Mononuclear cell (primary cell): ENCODE measurements around the gene UBE2S. TPM values are rescaled to one million over a fixed set of nuclear protein-coding genes. Genes with fewer than 3 reads are reported as not detected.
"Not testable (repeated sequence)": the region's sequence is repeated elsewhere in the genome, so short reads cannot be mapped to it uniquely, and the experiment has no call there.

ENCODE experiments used
- H3K27me3 ChIP-seq: 2 replicates; pipeline ENCODE4 v1.6.0; 2011; ENCODE audit warnings: low read length, control low read depth; ENCODE audit not compliant: insufficient read depth
- H3K4me1 ChIP-seq: 2 replicates; pipeline ENCODE4 v1.5.1; 2011; ENCODE audit warnings: mild to moderate bottlenecking, low read length, control low read depth; ENCODE audit not compliant: insufficient read depth
- H3K4me3 ChIP-seq: 2 replicates; pipeline ENCODE4 v1.5.1; 2011; ENCODE audit warnings: mild to moderate bottlenecking, low read length, moderate library complexity
- H3K9me3 ChIP-seq: 2 replicates; pipeline ENCODE4 v1.5.1; 2011; ENCODE audit warnings: low read depth, mild to moderate bottlenecking, control low read depth, low read length
- total RNA-seq: library from RNA; depleted of rRNA; stranded (reverse); fragments of >200 nt; gene quantifications from one replicate; pipeline ENCODE4 v1.2.3, GENCODE V29; 2012

Gene UBE2S
- total RNA-seq, 1 donor = 20.7 TPM

DNA sequence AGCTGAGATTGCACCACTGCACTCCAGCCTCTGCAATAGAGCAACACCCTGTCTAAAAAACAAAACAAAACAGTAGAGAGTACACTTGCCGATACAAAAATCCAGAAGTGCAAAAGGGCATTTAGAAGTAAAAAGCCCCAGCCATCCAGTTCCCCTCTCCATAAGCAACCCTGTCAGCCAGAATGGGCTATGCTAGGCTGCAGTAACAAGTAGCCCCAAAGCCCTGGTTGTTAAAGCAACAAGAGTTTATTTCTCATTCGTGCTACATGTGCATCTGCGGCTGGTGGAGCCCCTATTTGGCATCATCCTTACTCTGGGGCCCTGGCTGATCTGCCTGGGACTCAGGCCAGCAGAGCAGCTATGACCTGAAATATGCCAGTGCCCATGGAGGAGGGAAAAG lies 16.9 kb upstream of the UBE2S start:
- H3K4me3 ChIP-seq = no peak overlapping the region

DNA sequence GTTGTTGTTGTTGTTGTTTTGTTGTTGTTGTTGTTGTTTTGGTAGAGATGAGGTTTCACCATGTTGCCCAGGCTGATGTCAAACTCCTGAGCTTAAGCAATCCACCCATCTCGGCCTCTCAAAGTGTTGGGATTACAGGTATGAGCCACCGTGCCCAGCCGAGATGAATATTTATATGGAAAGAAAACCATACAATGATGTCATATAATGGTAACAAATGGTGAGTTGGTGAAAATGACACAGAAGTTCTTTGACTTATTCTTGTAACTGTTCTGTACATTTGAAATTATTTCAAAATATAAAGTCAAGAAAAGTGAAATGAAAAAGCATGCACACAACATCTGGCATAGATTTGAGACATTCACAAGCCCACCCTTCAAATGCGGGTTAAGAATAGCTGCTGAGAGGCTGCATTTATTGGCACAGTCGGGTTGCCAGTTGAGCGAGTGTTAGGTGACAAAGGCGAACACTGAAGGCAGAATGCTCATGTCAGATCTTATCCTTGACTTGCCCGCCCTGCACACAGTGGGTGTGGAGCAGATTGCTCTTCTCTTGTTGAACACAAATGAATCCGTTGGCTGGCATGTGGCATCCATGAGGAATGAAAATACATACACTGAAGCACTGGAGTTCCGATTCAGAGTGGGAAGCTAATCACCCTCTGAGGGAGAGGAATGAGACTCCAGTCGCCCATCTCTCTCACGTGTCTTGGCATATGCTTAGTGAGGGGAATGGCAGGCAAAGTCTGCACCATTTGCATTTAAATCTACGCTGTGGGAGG lies 15.8 kb upstream of the UBE2S start:
- H3K4me3 ChIP-seq = no peak overlapping the region
- no peaks in the 10 kb centered on the region for H3K9me3 ChIP-seq
- H3K4me1 ChIP-seq = peaks cover 12% of the 10 kb centered on the region
- H3K27me3 ChIP-seq = no peaks in the 10 kb centered on the region

More for the DNA sequence above, 16.9 kb upstream of the UBE2S start:
- H3K4me1 ChIP-seq = peaks cover 12% of the 10 kb centered on the region
- no peaks in the 10 kb centered on the region for H3K9me3 ChIP-seq
- no peaks in the 10 kb centered on the region for H3K27me3 ChIP-seq

DNA sequence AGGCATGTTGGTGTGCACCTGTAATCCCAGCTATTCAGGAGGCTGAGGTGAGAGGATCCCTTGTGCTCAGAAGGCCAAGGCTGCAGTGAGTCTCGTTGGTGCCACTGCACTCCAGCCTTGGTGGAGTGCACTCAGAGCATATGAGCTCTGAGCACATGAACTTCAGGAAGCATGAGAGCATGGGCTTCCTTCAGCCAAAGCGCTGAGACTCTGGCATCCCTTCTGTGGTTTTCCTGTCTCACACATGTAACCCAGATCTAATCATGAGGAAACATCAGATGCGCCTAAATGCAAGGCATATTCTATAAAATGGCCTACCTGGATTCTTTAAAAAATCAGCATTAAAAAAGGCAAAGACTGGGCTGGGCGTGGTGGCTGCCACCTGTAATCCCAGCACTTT lies 13.7 kb upstream of the UBE2S start:
- H3K4me1 ChIP-seq = peaks cover 17% of the 10 kb centered on the region
- H3K9me3 ChIP-seq, H3K27me3 ChIP-seq, H3K4me3 ChIP-seq: not testable (repeated sequence)

DNA sequence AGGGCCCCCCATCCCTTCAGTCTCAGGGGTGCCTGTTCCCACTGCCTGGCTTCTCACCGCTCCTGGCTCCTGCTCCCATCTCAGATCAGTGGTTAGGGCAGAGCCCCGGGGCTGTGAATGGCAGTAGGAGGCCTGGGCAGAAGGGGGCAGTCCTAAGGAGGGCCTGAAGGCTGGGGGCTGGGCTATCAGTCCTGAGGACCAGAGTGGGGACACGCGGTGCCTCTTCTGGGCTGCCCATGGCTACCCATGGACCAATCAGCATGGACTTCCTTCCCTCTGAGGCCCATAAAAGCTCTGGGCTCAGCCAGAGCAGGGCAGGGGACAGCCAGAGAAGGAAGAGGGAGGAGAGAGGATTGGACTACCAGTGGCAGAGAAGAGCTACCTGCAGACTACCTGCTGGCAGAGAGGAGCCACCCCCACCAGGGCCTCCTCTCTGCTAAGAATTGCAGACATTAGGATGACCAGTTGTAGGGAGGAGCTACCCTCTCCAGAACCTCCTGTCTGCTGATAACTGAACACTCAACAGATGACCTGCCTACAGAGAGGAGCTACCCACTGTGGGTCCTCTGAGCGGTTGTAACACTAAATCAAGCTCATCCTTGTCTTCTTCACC lies 12.1 kb upstream of the UBE2S start:
- H3K4me1 ChIP-seq = peaks cover 17% of the 10 kb centered on the region
- no peak overlapping the region for H3K4me3 ChIP-seq
- no peaks in the 10 kb centered on the region for H3K9me3 ChIP-seq
- no peaks in the 10 kb centered on the region for H3K27me3 ChIP-seq

DNA sequence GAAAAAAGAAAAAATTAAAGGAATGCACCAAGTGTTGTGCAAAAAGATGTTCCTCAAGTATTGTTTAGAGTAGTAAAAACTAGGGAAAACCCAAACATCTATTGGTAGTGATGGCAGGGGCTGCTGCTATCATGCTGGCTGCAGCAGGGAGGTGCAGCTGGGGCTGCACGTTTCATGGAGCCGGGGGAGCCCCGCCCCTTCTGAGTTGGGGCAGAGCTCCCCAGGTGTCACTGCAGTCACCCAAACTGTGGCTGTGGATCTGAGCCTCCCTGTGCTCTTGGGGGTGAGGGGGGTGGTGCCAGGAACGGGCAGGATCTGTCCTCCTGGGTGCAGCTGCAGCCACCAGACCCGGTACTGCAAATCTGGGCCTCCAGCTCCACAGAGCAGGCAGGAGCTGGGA lies 11.5 kb upstream of the UBE2S start:
- H3K4me3 ChIP-seq = no peak overlapping the region
- H3K9me3 ChIP-seq = no peaks in the 10 kb centered on the region
- no peaks in the 10 kb centered on the region for H3K27me3 ChIP-seq
- peaks cover 17% of the 10 kb centered on the region for H3K4me1 ChIP-seq

DNA sequence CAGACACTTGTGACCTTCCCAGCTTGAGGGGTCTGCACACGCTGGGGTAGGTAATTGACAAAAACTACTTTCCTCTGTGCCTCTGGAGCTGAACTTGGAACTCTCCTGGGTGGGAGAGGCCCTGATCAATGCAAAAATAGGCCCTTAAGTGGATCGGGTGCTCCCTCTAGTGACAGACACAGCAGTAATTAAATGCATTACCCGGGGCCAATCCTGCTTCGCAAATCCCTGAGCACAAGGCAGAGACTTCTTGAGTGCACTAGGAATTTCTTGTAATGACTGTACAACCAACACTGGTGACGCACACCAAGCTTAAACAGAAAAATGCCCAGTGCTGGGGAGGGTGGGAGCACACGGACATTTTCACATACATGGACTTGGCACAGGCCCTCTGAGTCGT lies 10.6 kb upstream of the UBE2S start:
- no peaks in the 10 kb centered on the region for H3K27me3 ChIP-seq
- peaks cover 17% of the 10 kb centered on the region for H3K4me1 ChIP-seq
- H3K4me3 ChIP-seq = no peak overlapping the region
- H3K9me3 ChIP-seq = no peaks in the 10 kb centered on the region

DNA sequence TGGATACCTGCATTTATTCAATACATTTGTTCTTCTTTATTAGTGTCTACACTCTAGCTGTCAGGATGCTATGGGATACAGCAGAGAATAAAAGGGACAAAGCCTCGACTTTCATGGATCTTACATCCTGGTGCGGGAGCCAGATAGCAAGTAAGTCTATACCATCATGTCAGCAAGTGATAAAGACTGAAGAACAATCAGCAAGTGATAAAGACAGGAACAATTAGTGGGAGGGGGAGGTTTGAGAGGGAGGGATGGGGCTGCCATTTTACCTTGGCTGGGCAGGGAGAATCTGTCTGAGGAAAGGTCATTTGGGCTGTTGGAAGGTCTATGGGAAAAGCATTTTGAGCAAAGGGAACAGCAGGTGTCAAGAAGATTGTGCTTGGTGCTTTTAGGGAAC lies 2.6 kb upstream of the UBE2S start:
- no peaks in the 10 kb centered on the region for H3K27me3 ChIP-seq
- H3K4me1 ChIP-seq = peaks cover 25% of the 10 kb centered on the region
- H3K9me3 ChIP-seq = no peaks in the 10 kb centered on the region
- no peak overlapping the region for H3K4me3 ChIP-seq

DNA sequence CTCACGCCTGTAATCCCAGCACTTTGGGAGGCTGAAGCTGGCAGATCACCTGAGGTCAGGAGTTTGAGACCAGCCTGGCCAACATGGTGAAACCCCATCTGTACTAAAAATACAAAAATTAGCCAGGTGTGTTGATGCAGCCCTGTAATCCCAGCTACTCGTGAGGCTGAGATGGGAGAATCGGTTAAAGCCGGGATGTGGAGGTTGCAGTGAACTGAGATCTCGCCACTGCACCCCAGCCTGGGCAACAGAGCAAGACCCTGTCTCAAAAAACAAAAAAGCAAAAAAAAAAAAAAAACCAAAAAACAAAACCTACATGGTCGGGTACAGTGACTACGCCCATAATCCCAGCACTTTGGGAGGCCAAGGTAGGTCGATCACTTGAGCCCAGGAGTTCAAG lies 1.6 kb upstream of the UBE2S start:
- H3K4me3 ChIP-seq, H3K27me3 ChIP-seq, H3K9me3 ChIP-seq: not testable (repeated sequence)
- peaks cover 25% of the 10 kb centered on the region for H3K4me1 ChIP-seq

DNA sequence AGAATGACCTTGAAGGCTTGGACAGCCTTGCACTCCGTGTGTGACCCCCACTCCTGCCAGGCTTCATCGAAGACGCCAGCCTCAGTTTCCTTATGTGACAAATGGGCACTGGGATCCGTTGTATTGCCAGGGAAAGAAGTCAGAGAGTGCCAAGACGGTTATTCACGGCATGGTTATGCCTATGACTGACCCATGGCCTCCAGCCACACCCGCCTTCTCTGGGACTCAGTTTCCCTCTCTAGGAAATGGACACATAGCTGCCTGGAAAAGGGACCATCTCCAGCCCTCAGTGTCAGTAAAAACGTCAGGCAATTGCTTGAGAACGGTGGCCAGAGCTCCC lies 915 bp upstream of the UBE2S start:
- Histone ChIP-seq H3K4me3 (peak overlapping the region; percentile 79), H3K4me1 (peaks cover 25% of the 10 kb centered on the region), H3K9me3 (no peaks in the 10 kb centered on the region), H3K27me3 (no peaks in the 10 kb centered on the region)

DNA sequence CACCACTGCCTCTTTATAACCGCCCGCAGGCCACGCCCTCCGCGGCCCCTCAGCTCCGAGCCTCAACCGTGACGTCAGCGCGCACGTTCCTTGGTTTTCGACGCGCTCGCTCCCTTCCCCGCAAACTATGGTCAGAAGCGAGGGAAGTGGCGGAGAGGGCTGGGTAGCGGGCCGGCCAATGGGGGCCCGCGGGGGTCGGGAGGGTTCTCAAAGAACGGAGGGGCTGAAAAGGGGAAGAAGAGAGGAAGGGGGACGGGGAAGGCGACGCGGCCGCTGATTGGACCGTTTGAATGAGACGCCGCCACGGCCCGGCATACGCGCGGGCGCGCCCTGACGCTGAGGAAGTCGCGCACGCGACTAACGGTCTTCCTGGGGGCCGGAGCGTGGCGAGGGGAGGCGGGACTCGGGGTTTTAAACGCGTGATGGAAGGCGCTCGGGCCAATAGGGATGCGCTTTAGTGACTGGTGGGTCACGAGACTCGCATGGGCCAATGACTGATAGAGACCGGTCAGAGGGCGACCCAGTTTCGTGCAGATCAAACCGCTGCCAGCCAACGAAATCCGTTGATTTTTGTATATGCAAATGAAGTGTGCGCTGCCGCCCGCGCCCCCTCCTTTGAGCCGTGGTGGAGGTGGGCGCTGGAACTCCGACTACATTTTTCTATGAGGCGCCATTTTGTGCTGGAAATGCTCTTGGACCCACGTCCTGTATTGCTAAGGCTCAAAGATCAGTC lies 378 bp upstream of the UBE2S start:
- H3K27me3 ChIP-seq = no peaks in the 10 kb centered on the region
- peaks cover 25% of the 10 kb centered on the region for H3K4me1 ChIP-seq
- no peaks in the 10 kb centered on the region for H3K9me3 ChIP-seq
- peak overlapping the region; percentile 79 for H3K4me3 ChIP-seq

DNA sequence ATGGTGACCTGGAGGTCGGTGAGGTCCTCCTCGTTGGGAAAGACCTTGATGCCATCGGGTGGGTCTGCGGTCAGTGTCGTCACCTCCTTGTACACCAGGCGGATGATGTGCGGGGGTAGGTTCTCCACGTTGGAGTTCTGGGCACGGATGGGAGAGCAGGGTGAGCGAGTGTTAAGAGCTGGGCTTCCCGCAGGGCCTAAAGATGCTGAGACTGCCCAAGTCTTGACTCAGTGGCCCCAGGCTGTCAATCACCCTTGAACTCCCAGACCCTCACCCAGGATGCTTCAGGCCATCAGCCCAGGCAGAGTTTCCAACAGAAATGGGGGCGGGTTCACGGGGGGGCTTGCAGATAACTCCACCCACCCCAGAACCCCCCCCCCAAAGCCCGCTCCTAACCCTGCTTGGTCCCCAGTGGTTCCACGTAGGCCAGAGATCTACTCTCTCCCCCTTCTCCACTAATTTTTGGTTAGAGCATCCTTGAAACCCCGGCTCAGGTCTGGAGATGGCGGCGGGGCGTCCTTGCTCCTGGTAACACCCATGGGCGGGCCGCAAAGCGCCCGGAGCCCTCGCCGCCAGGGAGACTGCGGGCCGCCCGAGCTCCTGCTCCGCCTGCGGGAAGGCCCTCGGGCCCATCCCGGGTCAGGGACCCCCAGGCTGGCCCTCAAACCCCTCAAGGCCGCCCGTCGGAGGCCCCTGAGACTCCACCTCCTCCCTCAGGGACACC lies 600 bp downstream of the UBE2S start:
- Histone ChIP-seq H3K4me1 (peaks cover 25% of the 10 kb centered on the region), H3K9me3 (no peaks in the 10 kb centered on the region), H3K4me3 (peak overlapping the region; percentile 79), H3K27me3 (no peaks in the 10 kb centered on the region)

DNA sequence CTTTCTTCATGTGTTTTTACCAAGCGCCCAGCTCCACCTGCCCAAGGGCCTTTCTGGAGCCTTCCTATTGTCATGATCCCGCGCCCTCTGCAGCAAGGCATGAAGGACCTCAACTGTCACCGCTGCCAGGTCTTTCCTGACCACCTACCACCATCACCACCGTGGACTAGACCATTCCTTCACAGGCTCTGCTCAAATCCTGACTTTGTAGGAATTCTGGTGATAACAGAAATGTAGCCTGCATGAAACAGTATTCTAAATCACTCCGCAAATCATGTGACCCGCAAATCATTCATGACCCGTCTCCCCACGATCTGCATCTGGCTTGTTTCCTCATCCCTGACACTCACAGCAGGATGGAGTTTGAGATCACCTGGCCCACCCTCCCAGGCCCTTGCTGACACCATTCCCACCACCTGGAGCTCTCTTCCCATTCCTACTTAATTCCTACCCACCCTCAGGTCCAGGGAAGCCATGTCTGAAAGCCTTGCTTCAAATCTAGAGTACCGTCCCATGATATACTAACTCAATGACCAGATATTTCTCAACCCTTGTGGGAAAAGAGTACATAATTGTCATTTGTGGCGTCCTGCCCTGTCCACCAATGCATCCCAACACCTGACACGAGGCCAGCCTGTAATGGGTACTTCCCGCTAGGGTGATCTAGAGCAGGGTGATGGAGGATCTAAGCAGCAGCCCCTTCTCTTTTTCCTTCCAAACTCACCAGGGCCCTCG lies 1.3 kb downstream of the UBE2S start:
- Histone ChIP-seq H3K9me3 (no peaks in the 10 kb centered on the region), H3K4me1 (peaks cover 25% of the 10 kb centered on the region), H3K4me3 (peak overlapping the region; percentile 79), H3K27me3 (no peaks in the 10 kb centered on the region)

DNA sequence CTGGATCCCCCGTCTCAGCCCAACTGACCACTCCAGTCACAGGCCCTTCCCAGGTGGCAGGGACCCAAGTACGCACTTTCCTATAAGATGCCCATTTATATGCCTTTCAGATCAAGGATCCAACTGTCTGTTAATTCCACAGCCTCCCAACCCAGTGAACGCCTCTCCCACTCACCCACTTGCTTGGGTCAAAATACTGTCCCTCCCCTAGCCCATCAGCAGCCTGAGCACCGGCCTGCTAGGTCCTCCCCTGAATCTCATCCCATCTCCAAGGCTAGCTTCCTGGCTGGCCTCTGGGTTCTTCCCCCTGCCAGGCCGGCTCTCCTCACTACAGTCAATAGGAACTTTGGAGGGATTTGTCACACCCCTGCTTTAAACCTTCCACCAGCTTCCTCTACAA lies 1.9 kb downstream of the UBE2S start:
- Histone ChIP-seq H3K4me1 (peaks cover 25% of the 10 kb centered on the region), H3K4me3 (no peak overlapping the region), H3K27me3 (no peaks in the 10 kb centered on the region), H3K9me3 (no peaks in the 10 kb centered on the region)

DNA sequence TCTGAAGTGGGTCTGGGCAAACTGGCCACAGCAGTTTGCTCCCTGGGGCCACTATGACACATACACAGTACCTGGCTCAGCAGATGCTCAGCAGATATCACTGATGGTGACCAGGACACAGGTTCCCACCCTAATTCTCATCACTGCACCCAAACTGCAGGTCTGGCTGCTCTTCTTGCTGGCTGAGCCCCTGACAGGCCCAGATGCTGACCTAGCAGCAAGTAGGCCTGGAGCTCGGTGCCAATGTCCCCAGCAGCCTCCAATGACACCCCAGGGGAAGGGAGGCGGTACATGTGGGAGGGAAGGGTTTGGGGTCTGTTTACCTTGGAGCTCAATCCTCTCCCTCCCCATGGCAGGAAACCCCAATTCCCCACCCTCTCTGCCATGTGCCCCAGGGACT lies 5.1 kb downstream of the UBE2S start:
- Histone ChIP-seq H3K27me3 (no peaks in the 10 kb centered on the region), H3K9me3 (no peaks in the 10 kb centered on the region), H3K4me1 (peaks cover 42% of the 10 kb centered on the region), H3K4me3 (no peak overlapping the region)
